Mesenchymal stem cell (in vitro differentiated cells and primary cell): Measurements from ENCODE around the gene VAV2.

Experiments used
- DNase-seq: peaks from one replicate; pipeline ENCODE4 v3.0.0-alpha.2; 2013
- H2AFZ ChIP-seq: one replicate; pipeline ENCODE4 v1.6.1; 2013; ENCODE audit warnings: low read depth, mild to moderate bottlenecking, control low read depth, inconsistent platforms, low read length, moderate library complexity
- H2AK5ac ChIP-seq: 2 replicates; pipeline ENCODE4 v1.6.1; 2013; ENCODE audit warnings: low read length, moderate library complexity, mild to moderate bottlenecking, inconsistent platforms; ENCODE audit not compliant: severe bottlenecking
- H2BK120ac ChIP-seq: one replicate; pipeline ENCODE4 v1.6.1; 2013; ENCODE audit warnings: low read depth, mild to moderate bottlenecking, inconsistent platforms, low read length, moderate library complexity
- H2BK12ac ChIP-seq, 2 experiments: one replicate each; pipeline ENCODE4 v1.6.1; 2013; ENCODE audit warnings: inconsistent platforms in 2 of 2, low read length in 2 of 2, mild to moderate bottlenecking in 2 of 2, moderate library complexity in 2 of 2, control low read depth in 1 of 2
- H2BK15ac ChIP-seq: one replicate; pipeline ENCODE4 v1.6.1; 2013; ENCODE audit warnings: mild to moderate bottlenecking, low read depth, inconsistent platforms; ENCODE audit not compliant: poor library complexity, severe bottlenecking
- H2BK5ac ChIP-seq: 2 replicates; pipeline ENCODE4 v1.6.1; 2013; ENCODE audit warnings: low read depth, mild to moderate bottlenecking, low read length, control low read depth, inconsistent platforms; ENCODE audit not compliant: poor library complexity, severe bottlenecking
- H3K14ac ChIP-seq, 2 experiments: one replicate each; pipeline ENCODE4 v1.6.1; 2013; ENCODE audit warnings: inconsistent platforms in 2 of 2, low read length in 2 of 2, control low read depth in 1 of 2, mild to moderate bottlenecking in 1 of 2, moderate library complexity in 1 of 2
- H3K18ac ChIP-seq, 2 experiments: one replicate each; pipeline ENCODE4 v1.6.1; 2013; ENCODE audit warnings: inconsistent platforms in 2 of 2, low read length in 2 of 2, control low read depth in 1 of 2, low read depth in 1 of 2, mild to moderate bottlenecking in 1 of 2
- H3K23ac ChIP-seq, 2 experiments: one replicate each; pipeline ENCODE4 v1.6.1; 2013; ENCODE audit warnings: inconsistent platforms in 2 of 2, low read length in 2 of 2, mild to moderate bottlenecking in 2 of 2, moderate library complexity in 2 of 2, control low read depth in 1 of 2
- H3K27ac ChIP-seq: 2 replicates; pipeline ENCODE4 v1.5.1; 2013; ENCODE audit warnings: mild to moderate bottlenecking, moderate library complexity, low read length, control low read depth, inconsistent platforms; ENCODE audit not compliant: poor library complexity, severe bottlenecking
- H3K27me3 ChIP-seq, 2 experiments: 2 replicates each; pipeline versions ENCODE4 v1.6.1 to v1.7.0; 2013; ENCODE audit warnings: low read length in 2 of 2, mild to moderate bottlenecking in 2 of 2, moderate library complexity in 2 of 2, control low read depth in 1 of 2, inconsistent platforms in 1 of 2; ENCODE audit not compliant: control insufficient read depth in 1 of 2, insufficient read depth in 1 of 2
- H3K36me3 ChIP-seq, 2 experiments: 2 replicates each; pipeline versions ENCODE4 v1.6.1 to v1.7.0; 2013; ENCODE audit warnings: low read length in 2 of 2, control low read depth in 1 of 2, inconsistent platforms in 1 of 2, low read depth in 1 of 2, mild to moderate bottlenecking in 1 of 2; ENCODE audit not compliant: insufficient read depth in 2 of 2, control insufficient read depth in 1 of 2
- H3K4ac ChIP-seq, 2 experiments: one replicate each; pipeline ENCODE4 v1.6.1; 2013; ENCODE audit warnings: inconsistent platforms in 2 of 2, low read length in 2 of 2, mild to moderate bottlenecking in 2 of 2, moderate library complexity in 2 of 2, control low read depth in 1 of 2, low read depth in 1 of 2
- H3K4me1 ChIP-seq: 2 replicates; pipeline ENCODE4 v1.6.1; 2013; ENCODE audit warnings: low read depth, low read length, control low read depth; ENCODE audit not compliant: control insufficient read depth, insufficient read depth
- H3K4me2 ChIP-seq: 2 replicates; pipeline ENCODE4 v1.6.1; 2013; ENCODE audit warnings: low read length, mild to moderate bottlenecking, inconsistent platforms; ENCODE audit not compliant: poor library complexity, severe bottlenecking
- H3K4me3 ChIP-seq, 2 experiments: 2 replicates each; pipeline versions ENCODE4 v1.5.1 to v1.7.0; 2013; ENCODE audit warnings: low read length in 2 of 2, mild to moderate bottlenecking in 2 of 2, control low read depth in 1 of 2, low read depth in 1 of 2; ENCODE audit not compliant: insufficient read depth in 1 of 2
- H3K79me1 ChIP-seq: replicated peaks from 2 replicates; pipeline ENCODE4 v1.6.1; 2013; ENCODE audit warnings: mild to moderate bottlenecking, control low read depth, low read length, inconsistent platforms; ENCODE audit not compliant: poor library complexity, severe bottlenecking
- H3K9ac ChIP-seq: 2 replicates; pipeline ENCODE4 v1.7.0; 2013; ENCODE audit warnings: mild to moderate bottlenecking, low read length, moderate library complexity
- H3K9me3 ChIP-seq: 2 replicates; pipeline ENCODE4 v1.7.0; 2013; ENCODE audit warnings: mild to moderate bottlenecking, low read length; ENCODE audit not compliant: control insufficient read depth
- H4K8ac ChIP-seq: one replicate; pipeline ENCODE4 v1.6.1; 2013; ENCODE audit warnings: inconsistent platforms, mild to moderate bottlenecking, low read length, moderate library complexity
- H4K91ac ChIP-seq: one replicate; pipeline ENCODE4 v1.6.1; 2013; ENCODE audit warnings: mild to moderate bottlenecking, low read length, inconsistent platforms
- WGBS: methylation state at CpG from one replicate; pipeline ENCODE4 v1.1.7; 2013; ENCODE audit warnings: mixed read lengths; 5-methylcytosine and 5-hydroxymethylcytosine counted together

Gene VAV2

GRCh38 chr9:133797406-133798105 is 194.6 kb downstream of the VAV2 start:
- no peak overlapping the region for H3K23ac ChIP-seq
- H3K9me3 ChIP-seq, result no peaks in the 10 kb centered on the region
- no peak overlapping the region for H4K8ac ChIP-seq
- H4K91ac ChIP-seq, result no peak overlapping the region
- no peak overlapping the region for H3K4me2 ChIP-seq
- no peak overlapping the region for H3K9ac ChIP-seq
- peaks cover 7 to 97% of the 10 kb centered on the region in 2 experiments for H3K36me3 ChIP-seq
- H2AK5ac ChIP-seq, result no peak overlapping the region
- H3K14ac ChIP-seq, result no peak overlapping the region
- H3K4me3 ChIP-seq, result no peak overlapping the region
- H2BK120ac ChIP-seq, result no peak overlapping the region
- H3K18ac ChIP-seq, result no peak overlapping the region
- H2BK5ac ChIP-seq, result no peak overlapping the region
- peaks cover 63% of the 10 kb centered on the region for H3K79me1 ChIP-seq
- no peak overlapping the region for H2BK12ac ChIP-seq
- no peak overlapping the region for H2BK15ac ChIP-seq
- no peak overlapping the region for H2AFZ ChIP-seq
- H3K27ac ChIP-seq, result no peak overlapping the region
- DNase-seq, result no peak
- H3K27me3 ChIP-seq, result no peaks in the 10 kb centered on the region
- peaks cover 27% of the 10 kb centered on the region for H3K4me1 ChIP-seq
- WGBS, result 94% methylated on average over 22 of the region's 22 CpGs
- no peak overlapping the region for H3K4ac ChIP-seq

GRCh38 chr9:133796562-133796961 is 195.6 kb downstream of the VAV2 start:
- no peak overlapping the region for H3K9ac ChIP-seq
- H2BK120ac ChIP-seq, result no peak overlapping the region
- peaks cover 10 to 97% of the 10 kb centered on the region in 2 experiments for H3K36me3 ChIP-seq
- H3K27ac ChIP-seq, result no peak overlapping the region
- H4K8ac ChIP-seq, result no peak overlapping the region
- H3K18ac ChIP-seq, result no peak overlapping the region
- H2BK15ac ChIP-seq, result no peak overlapping the region
- peak overlapping the region in 1 of 2 experiments; percentile 14 for H3K14ac ChIP-seq
- H3K23ac ChIP-seq, result no peak overlapping the region
- H3K27me3 ChIP-seq, result no peaks in the 10 kb centered on the region
- H3K4ac ChIP-seq, result no peak overlapping the region
- DNase-seq, result no peak
- peaks cover 63% of the 10 kb centered on the region for H3K79me1 ChIP-seq
- peak overlapping the region in 1 of 2 experiments; percentile 5 for H3K4me3 ChIP-seq
- no peak overlapping the region for H2BK5ac ChIP-seq
- WGBS, result 95% methylated on average over 11 of the region's 11 CpGs
- no peak overlapping the region for H3K4me2 ChIP-seq
- no peak overlapping the region for H4K91ac ChIP-seq
- H2BK12ac ChIP-seq, result no peak overlapping the region
- no peak overlapping the region for H2AK5ac ChIP-seq
- peaks cover 20% of the 10 kb centered on the region for H3K4me1 ChIP-seq
- H3K9me3 ChIP-seq, result no peaks in the 10 kb centered on the region
- H2AFZ ChIP-seq, result no peak overlapping the region

- 93% methylated on average over 8 of the region's 8 CpGs for WGBS
These were observed 197.1 kb downstream of the VAV2 start for GRCh38 chr9:133795049-133795448.

GRCh38 chr9:133794016-133794760 is 197.9 kb downstream of the VAV2 start:
- no peak overlapping the region for H2BK5ac ChIP-seq
- no peaks in the 10 kb centered on the region for H3K9me3 ChIP-seq
- no peak overlapping the region for H3K14ac ChIP-seq
- DNase-seq, result no peak
- H2AK5ac ChIP-seq, result no peak overlapping the region
- no peak overlapping the region for H3K4me3 ChIP-seq
- H4K91ac ChIP-seq, result no peak overlapping the region
- no peak overlapping the region for H2BK120ac ChIP-seq
- no peak overlapping the region for H3K27ac ChIP-seq
- no peak overlapping the region for H2AFZ ChIP-seq
- H3K79me1 ChIP-seq, result peaks cover 54% of the 10 kb centered on the region
- no peak overlapping the region for H3K23ac ChIP-seq
- no peak overlapping the region for H4K8ac ChIP-seq
- H3K4ac ChIP-seq, result no peak overlapping the region
- H3K36me3 ChIP-seq, result peaks cover 23 to 97% of the 10 kb centered on the region in 2 experiments
- H3K4me2 ChIP-seq, result no peak overlapping the region
- no peak overlapping the region for H2BK15ac ChIP-seq
- H2BK12ac ChIP-seq, result no peak overlapping the region
- no peak overlapping the region for H3K18ac ChIP-seq
- 92% methylated on average over 25 of the region's 27 CpGs for WGBS
- no peak overlapping the region for H3K9ac ChIP-seq
- H3K27me3 ChIP-seq, result no peaks in the 10 kb centered on the region
- peaks cover 20% of the 10 kb centered on the region for H3K4me1 ChIP-seq

More at GRCh38 chr9:133795049-133795448, 197.1 kb downstream of the VAV2 start:
- H2AFZ ChIP-seq, result no peak overlapping the region
- no peak overlapping the region for H2AK5ac ChIP-seq
- no peak overlapping the region for H4K8ac ChIP-seq
- H2BK120ac ChIP-seq, result no peak overlapping the region
- peaks cover 20% of the 10 kb centered on the region for H3K4me1 ChIP-seq
- H3K4me3 ChIP-seq, result no peak overlapping the region
- H2BK15ac ChIP-seq, result no peak overlapping the region
- DNase-seq, result no peak
- H4K91ac ChIP-seq, result no peak overlapping the region
- H3K23ac ChIP-seq, result no peak overlapping the region
- no peak overlapping the region for H3K14ac ChIP-seq
- H3K18ac ChIP-seq, result no peak overlapping the region
- peaks cover 20 to 97% of the 10 kb centered on the region in 2 experiments for H3K36me3 ChIP-seq
- H3K4ac ChIP-seq, result no peak overlapping the region
- H3K27me3 ChIP-seq, result no peaks in the 10 kb centered on the region
- H3K79me1 ChIP-seq, result peaks cover 60% of the 10 kb centered on the region
- no peaks in the 10 kb centered on the region for H3K9me3 ChIP-seq
- H3K4me2 ChIP-seq, result no peak overlapping the region
- no peak overlapping the region for H2BK12ac ChIP-seq
- no peak overlapping the region for H3K9ac ChIP-seq
- H3K27ac ChIP-seq, result no peak overlapping the region
- H2BK5ac ChIP-seq, result no peak overlapping the region
